HG03558 (cell line): Measurements from ENCODE around the gene EVI5.
A peak's percentile ranks its signal among the peaks of the same experiment; 100 is the strongest.

Experiments used
- ATAC-seq: cut with Tn5 transposase; IDR thresholded peaks from one replicate; pipeline ENCODE4 v1.9.1; 2021; ENCODE audit warnings: moderate number of reproducible peaks; ENCODE audit not compliant: unreplicated experiment; ENCODE audit errors: extremely low read depth

EVI5 gene

GRCh38 chr1:92494485-92495141, 290.3 kb downstream of the EVI5 start:
- no peak for ATAC-seq

- ATAC-seq = no peak
These were observed 291.8 kb downstream of the EVI5 start for GRCh38 chr1:92493139-92493538.

- ATAC-seq = no peak
These were observed 296.1 kb downstream of the EVI5 start for GRCh38 chr1:92488832-92489231.

DNA sequence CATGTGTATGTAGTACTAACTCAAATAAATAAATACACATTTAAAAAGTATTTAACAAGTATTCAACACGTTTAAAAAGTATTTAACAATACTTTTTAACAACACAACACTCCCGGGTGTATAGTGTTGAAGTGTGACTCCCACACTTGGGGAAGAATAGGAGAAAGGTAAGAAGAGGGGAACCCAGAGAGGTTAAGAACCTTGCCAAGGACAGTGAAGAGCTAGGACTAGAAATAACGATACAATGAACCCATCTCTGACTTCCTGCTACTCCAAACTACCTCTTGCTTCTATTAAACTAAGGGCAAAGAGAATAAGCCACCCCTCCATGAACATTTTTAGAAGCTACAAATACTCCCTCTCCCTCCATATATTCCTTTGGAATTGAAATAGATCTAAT, 296.5 kb downstream of the EVI5 start:
- no peak for ATAC-seq

DNA sequence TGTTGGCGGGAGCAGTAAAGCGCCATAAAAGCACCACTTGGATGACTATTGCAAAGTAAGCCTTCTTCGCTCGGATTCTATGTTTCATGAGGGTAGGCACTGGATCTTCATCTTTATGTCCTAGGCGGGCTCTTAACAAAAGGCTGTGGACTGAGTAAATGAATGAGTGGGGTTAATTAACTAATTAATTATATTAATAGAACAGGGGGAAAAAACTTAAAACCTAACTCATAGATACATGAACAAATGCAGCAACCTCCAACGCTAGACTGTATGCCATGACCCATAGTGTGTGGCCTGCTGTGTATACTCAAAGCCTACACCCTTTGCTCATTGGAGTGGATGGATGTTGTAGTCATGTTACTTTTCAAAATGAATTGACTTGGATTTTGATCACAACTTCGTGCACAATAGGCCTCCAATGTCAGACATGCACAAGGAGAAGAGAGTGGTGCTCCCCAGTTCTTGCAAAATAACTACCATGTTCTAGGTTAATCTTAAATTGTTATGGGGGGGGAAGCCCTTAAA, 297.8 kb downstream of the EVI5 start:
- ATAC-seq = no peak

DNA sequence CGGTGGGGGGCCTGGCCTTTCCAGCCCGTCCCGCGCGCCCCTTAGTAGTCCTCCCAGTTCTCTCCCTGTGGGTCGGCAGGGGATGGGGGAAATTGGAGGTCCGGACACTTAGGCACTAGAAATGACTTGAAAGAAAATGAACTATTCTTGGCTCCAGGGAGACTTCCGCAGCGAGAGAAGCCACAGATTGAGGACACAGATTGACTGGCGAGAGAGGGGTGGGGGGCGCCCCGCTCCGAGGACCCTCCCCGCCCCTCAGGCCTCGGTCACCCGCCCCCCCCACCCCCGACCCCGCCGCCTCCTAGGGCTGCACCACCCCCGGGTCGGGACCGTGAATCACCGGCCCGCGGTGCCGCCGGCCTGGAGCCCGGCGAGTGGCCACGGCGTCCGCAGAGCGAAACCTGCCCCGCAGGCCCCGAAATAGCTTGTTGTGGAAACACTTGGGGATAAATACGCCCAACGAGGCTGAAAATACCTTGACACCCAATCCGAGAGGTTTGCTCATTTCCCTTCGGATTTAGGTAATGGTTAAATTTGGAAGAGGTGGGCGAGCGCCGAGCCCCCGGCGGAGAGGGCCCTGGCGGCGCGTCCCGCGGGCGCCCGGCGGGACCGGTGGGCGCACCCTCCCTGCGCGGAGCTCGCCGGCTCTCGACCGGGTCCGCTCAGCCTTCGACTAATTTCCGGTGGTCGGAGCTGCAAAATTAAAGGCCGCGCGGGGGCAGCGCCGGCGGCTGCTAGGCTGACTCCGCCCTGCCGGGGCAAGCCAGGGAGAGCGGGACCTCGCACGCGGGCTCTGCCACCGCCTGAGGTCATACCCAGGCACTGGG, 298.4 kb downstream of the EVI5 start, which contains the start of gene GFI1:
Gene GFI1 (minus strand): TSS at position 675 of the 827 bp plus-strand sequence. CDS start 3,438 bp downstream, outside the sequence.
- ATAC-seq = peak; percentile 20

DNA sequence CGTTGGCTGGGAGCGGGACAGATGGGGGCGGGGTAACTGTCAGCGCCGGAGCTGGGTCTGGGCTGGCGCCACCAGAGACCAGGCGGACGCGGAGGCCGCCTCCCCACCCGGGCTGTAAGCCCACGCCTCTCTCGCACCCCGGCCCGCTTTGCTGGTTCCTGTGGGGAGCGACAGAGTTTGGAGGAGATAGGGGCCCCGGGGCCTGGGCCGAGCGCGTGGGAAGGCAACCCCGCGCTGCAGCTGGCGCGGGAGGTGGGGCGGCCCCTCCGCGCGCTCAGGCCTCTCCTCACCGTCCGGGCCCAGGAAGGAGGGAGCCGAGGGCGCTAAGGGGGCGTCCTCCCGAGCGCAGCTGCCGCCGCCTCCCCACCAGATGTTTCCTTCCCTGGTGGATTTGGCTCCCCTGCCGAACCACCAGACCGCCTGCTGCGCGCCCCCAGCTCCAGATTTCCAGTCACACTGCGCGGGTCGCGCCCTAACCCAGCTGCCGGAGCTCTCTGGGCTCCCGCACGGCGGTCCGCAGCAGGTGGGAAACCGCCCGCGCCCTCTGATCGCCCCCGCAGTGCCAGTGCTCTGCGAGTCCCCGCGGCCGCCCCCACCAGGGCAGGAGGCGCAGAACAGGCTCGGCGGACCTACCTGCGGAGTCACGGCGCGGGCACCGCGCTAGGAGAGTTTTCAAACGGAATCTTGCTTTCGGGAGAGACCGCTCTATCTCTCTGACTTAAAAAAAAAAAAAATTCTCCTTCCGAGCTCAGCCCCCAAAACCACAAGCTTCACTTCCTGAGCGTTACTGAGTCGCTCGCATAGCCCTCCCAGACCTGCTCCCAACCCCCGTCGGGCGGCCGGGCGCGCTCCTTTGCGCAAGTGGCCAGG, 299.3 kb downstream of the EVI5 start:
- peak; percentile 26 for ATAC-seq

GRCh38 chr1:92484472-92485380, 300.2 kb downstream of the EVI5 start:
- no peak for ATAC-seq

DNA sequence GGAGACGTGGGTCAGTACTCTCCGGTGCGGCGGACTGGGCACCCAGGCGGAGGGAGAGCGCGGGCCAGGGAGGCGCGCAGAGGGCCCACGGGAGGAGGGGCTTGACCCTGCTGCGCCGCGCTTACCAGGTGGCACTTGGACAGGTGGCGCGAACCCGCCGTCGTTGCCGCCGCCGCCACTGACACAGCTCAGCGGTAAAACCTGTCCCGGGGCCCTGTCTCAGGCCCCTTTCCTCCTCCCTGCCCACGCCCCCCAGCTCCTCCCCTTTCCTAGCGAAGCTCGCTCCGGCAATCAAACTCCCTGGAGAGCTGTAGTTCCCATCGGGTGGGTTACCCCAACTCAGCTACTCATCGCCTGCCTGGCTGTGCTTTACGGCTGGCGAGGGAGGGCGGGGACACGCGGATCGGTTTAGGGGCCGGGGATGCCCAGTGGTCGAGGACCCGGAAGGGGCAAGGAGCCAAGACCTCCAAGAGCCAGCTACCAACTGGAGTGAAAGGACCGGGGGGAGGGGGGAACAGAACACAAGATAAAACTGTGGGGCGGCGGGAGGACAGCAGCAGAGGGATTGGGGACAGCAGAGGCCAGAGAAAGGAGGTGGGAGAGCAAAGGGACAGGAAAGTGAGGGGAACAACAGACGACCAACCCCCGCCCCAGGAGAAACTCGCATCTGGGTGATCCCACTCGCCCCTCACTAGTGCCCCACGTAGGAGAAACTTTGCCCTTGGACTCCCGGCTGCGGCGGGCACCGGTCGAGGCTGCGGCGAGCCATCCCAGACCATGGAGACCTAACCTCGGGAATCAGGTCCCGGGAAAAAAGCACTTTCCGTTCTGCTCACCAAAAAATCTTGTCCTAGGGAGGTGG, 301.1 kb downstream of the EVI5 start:
- ATAC-seq = no peak

GRCh38 chr1:92482665-92483609, 302.0 kb downstream of the EVI5 start:
- ATAC-seq = no peak

DNA sequence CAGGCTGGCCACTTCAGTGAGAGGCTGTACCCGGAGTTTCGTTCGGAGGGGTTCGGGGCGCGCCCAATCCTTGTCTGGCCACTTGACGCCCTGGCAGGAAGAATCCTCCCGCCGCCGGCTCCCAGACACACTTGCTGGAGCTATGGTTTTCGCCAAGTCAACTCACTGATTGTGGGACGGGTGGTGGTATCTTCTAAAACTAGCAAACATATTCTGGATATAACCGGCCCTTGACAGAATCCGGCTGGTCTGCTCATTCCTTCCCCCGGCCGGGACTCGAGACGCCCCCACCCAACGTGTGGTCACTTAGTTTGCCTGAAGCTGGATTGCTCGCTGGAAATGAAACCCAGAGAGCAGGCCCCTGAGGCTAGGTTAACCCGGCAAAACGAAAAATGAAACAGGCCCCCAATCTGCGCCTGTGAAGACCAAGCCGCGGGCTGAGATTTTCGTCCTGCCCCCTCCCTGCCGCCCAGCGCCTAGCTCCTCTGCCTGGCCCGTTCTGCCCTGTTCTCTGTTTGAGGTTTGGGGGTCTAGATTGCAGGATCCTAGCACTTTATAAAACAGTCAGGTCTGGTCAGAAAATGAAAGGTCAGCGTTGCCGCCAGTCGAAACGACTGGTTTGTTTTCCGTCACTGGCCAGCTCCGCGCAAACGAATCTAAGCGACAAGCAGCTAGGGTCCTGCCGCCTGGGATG, 302.8 kb downstream of the EVI5 start:
- no peak for ATAC-seq

DNA sequence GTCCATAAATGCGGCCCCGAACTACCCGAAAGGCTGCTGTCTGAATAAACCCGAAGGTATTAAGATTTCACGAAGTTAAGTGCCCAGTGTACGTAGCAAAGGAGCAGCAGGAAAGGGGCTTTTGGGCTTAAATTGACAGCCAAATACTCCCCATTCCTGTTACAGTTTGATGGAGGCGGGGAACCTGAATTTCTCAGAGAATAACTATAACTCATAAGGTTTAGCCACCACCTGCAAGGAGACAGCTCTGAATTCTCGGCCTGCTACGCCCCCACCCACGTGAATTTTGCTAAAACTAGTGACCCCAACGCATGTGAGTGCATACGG, 303.3 kb downstream of the EVI5 start:
- no peak for ATAC-seq

GRCh38 chr1:92480813-92481598, 303.9 kb downstream of the EVI5 start:
- ATAC-seq = no peak

- no peak for ATAC-seq
These were observed 304.6 kb downstream of the EVI5 start for GRCh38 chr1:92480200-92480812.

- ATAC-seq = no peak
These were observed 305.3 kb downstream of the EVI5 start for GRCh38 chr1:92479587-92479986.

- no peak for ATAC-seq
These were observed 306.5 kb downstream of the EVI5 start for GRCh38 chr1:92478393-92478792.
